HAP-1 (cell line): ENCODE data around the gene SPART.
"Not testable (repeated sequence)": the region's sequence is repeated elsewhere in the genome, so short reads cannot be mapped to it uniquely, and the experiment has no call there.

Experiments used
- DNase-seq, 2 experiments: peaks; one replicate each; pipeline ENCODE4 v3.0.0-alpha.2; 2016 to 2020; ENCODE audit warnings: low spot score in 2 of 2
- H3K27me3 ChIP-seq: fragments of 250-450 bp; sonication (Bioruptor Pico); 2 replicates; pipeline ENCODE4 v1.5.1; 2020; ENCODE audit warnings: low read depth, mild to moderate bottlenecking, moderate library complexity
- H3K36me3 ChIP-seq: fragments of 250-450 bp; sonication (Bioruptor Pico); replicated peaks from 2 replicates; pipeline ENCODE4 v1.5.1; 2020; ENCODE audit warnings: mild to moderate bottlenecking
- H3K4me1 ChIP-seq: fragments of 250-450 bp; sonication (Bioruptor Pico); 2 replicates; pipeline ENCODE4 v1.5.1; 2020; ENCODE audit warnings: mild to moderate bottlenecking
- H3K4me3 ChIP-seq: fragments of 250-450 bp; sonication (Bioruptor Pico); 2 replicates; pipeline ENCODE4 v1.5.1; 2020; ENCODE audit warnings: mild to moderate bottlenecking, moderate library complexity
- H3K9me3 ChIP-seq: fragments of 250-450 bp; sonication (Bioruptor Pico); 2 replicates; pipeline ENCODE4 v1.5.1; 2020; ENCODE audit warnings: mild to moderate bottlenecking, moderate library complexity
- in situ Hi-C: fragments of 300-500 bp; cut with MboI; formaldehyde crosslinking; loops from 3 replicates; pipeline ENCODE4 v1.14.3; 2020; ENCODE audit warnings: low sequenced_read_pairs, inconsistent platforms, mixed read lengths

Gene SPART

GRCh38 chr13:36344173-36344572, 2.0 kb downstream of the SPART start:
- Histone ChIP-seq H3K27me3 (no peaks in the 10 kb centered on the region), H3K36me3 (no peaks in the 10 kb centered on the region), H3K9me3 (no peaks in the 10 kb centered on the region), H3K4me1 (peaks cover 25% of the 10 kb centered on the region), H3K4me3 (peak overlapping the region; percentile 64)
- in situ Hi-C loops, result no loop called here
- DNase-seq, result peak; percentile 83 to 86

DNA sequence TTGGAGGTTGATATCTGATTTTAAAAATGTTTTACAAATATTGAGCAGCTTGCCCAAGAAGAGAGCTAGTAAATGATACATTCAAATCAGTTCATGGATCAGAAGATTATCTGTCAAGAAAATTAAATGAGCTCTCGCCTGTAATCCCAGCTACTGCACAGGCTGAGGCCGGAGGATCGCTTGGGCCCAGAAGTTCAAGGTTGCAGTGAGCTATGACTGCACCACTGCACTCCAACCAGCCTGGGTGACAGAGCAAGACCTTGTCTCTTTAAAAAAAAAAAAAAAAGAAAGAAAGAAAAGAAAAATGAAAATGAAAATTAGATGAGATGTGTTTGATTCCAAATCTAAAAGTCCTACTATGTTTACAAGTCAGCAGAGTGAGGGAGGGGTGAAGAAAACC, 2.4 kb downstream of the SPART start:
- peak overlapping the region; percentile 64 for H3K4me3 ChIP-seq
- H3K4me1 ChIP-seq, result peaks cover 25% of the 10 kb centered on the region
- DNase-seq, result peak in 1 of 2 experiments; percentile 50
- H3K9me3 ChIP-seq, result no peaks in the 10 kb centered on the region
- no peaks in the 10 kb centered on the region for H3K27me3 ChIP-seq
- in situ Hi-C loops, result no loop called here
- no peaks in the 10 kb centered on the region for H3K36me3 ChIP-seq

- H3K27me3 ChIP-seq, result no peaks in the 10 kb centered on the region
- H3K4me3 ChIP-seq, result no peak overlapping the region
- no peaks in the 10 kb centered on the region for H3K36me3 ChIP-seq
- no peaks in the 10 kb centered on the region for H3K9me3 ChIP-seq
- in situ Hi-C loops, result no loop called here
- DNase-seq, result peak; percentile 41 to 88
- peaks cover 25% of the 10 kb centered on the region for H3K4me1 ChIP-seq
These were observed 3.5 kb downstream of the SPART start for GRCh38 chr13:36342715-36343114.

- no peak overlapping the region for H3K4me3 ChIP-seq
- no peaks in the 10 kb centered on the region for H3K27me3 ChIP-seq
- no peaks in the 10 kb centered on the region for H3K9me3 ChIP-seq
- peaks cover 22% of the 10 kb centered on the region for H3K4me1 ChIP-seq
- no peak for DNase-seq
- in situ Hi-C loops, result no loop called here
- H3K36me3 ChIP-seq, result no peaks in the 10 kb centered on the region
These were observed 4.5 kb downstream of the SPART start for GRCh38 chr13:36341718-36342117.

DNA sequence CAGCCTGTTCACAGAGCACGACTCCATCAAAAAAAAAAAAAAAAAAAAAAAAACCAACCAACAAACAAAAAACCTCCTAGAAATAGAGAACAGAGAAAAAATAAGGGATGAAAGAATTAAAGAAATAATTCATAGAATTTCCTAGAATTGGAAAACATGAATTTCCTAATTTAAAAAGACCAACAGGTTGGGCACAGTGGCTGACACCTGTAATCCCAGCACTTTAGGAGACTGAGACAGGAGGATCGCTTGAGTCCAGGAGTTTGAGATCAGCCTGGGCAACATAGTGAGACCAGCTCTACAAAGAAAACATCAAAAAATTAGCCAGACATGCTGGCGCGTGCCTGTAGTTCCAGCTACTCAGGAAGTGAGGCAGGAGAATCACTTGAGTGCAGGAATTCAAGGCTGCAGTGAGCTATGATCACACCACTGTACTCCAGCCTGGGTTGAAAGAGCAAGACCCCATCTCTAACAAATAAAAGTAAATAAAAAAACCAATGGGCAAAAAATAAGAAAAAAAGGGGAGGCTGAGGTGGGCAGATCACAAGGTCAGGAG, 6.5 kb downstream of the SPART start:
- peaks cover 4% of the 10 kb centered on the region; the same call in 1 of the 2 replicates for H3K36me3 ChIP-seq
- DNase-seq, result no peak
- in situ Hi-C loops, result no loop called here

GRCh38 chr13:36337938-36338641, 8.1 kb downstream of the SPART start:
- H3K9me3 ChIP-seq, result no peaks in the 10 kb centered on the region
- in situ Hi-C loops, result no loop called here
- peaks cover 15% of the 10 kb centered on the region for H3K4me1 ChIP-seq
- H3K27me3 ChIP-seq, result no peaks in the 10 kb centered on the region
- peaks cover 4% of the 10 kb centered on the region; the same call in 1 of the 2 replicates for H3K36me3 ChIP-seq
- no peak for DNase-seq
- no peak overlapping the region for H3K4me3 ChIP-seq

More for the DNA sequence above, 6.5 kb downstream of the SPART start:
- Histone ChIP-seq H3K4me1 (peaks cover 22% of the 10 kb centered on the region), H3K27me3 (no peaks in the 10 kb centered on the region), H3K4me3 (no peak overlapping the region), H3K9me3 (no peaks in the 10 kb centered on the region)

GRCh38 chr13:36332986-36333385, 13.2 kb downstream of the SPART start:
- in situ Hi-C loops, result no loop called here
- DNase-seq, result no peak
- H3K9me3 ChIP-seq, result no peaks in the 10 kb centered on the region

DNA sequence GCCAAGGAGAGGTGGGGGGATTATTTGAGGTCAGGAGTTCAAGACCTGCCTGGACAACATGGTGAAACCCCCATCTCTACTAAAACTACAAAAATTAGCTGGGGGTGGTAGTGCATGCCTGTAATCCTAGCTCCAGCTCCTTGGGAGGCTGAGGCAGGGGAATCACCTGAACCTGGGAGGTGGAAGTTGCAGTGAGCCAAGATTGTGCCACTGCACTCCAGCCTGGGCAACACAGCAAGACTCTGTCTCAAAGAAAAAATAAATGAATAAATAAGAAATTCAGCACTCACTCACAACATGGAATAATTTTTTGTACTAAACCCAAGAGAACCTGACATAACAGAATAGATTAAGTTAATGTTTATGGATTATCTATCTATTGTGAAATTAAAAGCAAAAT, 13.9 kb downstream of the SPART start:
- in situ Hi-C loops, DNase-seq, H3K4me3 ChIP-seq, H3K4me1 ChIP-seq, H3K9me3 ChIP-seq, H3K27me3 ChIP-seq: not testable (repeated sequence)
- H3K36me3 ChIP-seq, result peaks cover 43% of the 10 kb centered on the region

More at GRCh38 chr13:36332986-36333385, 13.2 kb downstream of the SPART start:
- peaks cover 3% of the 10 kb centered on the region; the same call in 1 of the 2 replicates for H3K4me1 ChIP-seq
- no peak overlapping the region for H3K4me3 ChIP-seq
- H3K36me3 ChIP-seq, result peaks cover 38% of the 10 kb centered on the region
- H3K27me3 ChIP-seq, result no peaks in the 10 kb centered on the region

DNA sequence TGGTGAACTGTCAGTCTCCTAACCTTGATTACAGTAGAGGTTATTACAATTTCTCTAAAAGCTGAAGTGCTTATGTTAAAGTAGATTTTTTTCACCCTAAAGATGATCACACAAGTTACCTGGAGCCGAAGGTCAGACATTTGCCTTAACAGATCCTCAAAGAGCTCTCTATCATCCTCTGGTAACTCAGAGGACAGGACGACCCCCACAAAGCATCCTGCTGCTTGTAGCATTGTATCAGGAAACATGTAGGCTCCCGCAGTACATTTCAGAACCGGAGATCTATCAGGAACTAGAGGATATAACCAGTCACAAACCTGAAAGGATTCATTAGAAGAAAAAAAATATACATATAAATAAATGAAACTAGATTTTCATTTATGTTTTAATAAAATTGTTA, 14.9 kb downstream of the SPART start:
- no peak for DNase-seq
- H3K36me3 ChIP-seq, result peaks cover 48% of the 10 kb centered on the region
- in situ Hi-C loops, result no loop called here

DNA sequence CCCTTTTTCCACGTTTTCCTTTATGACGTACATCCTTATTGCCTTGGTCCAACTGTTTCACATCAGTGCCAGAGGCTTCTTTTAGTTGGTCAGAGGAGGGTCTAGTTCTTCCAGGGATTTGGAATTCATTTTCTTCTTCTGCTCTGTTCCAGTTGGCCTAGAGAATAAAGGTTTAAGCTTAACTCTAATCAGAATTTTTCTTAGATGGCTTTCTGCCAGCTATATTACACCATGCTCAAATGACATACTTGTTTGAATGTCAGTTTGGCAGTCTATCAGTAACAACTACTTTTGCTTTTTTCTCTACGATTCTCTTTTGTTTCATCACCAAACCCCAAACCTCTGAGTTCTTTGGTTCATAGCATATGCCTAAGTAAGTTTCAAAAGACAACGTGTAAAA, 16.8 kb downstream of the SPART start:
- Histone ChIP-seq H3K4me1 (peaks cover 3% of the 10 kb centered on the region; the same call in 1 of the 2 replicates), H3K4me3 (no peak overlapping the region), H3K36me3 (peaks cover 58% of the 10 kb centered on the region), H3K27me3 (no peaks in the 10 kb centered on the region), H3K9me3 (no peaks in the 10 kb centered on the region)
- no peak for DNase-seq
- in situ Hi-C loops, result no loop called here

More for the DNA sequence above, 14.9 kb downstream of the SPART start:
- Histone ChIP-seq H3K4me3 (no peak overlapping the region), H3K4me1 (peaks cover 3% of the 10 kb centered on the region; the same call in 1 of the 2 replicates), H3K9me3 (no peaks in the 10 kb centered on the region), H3K27me3 (no peaks in the 10 kb centered on the region)

DNA sequence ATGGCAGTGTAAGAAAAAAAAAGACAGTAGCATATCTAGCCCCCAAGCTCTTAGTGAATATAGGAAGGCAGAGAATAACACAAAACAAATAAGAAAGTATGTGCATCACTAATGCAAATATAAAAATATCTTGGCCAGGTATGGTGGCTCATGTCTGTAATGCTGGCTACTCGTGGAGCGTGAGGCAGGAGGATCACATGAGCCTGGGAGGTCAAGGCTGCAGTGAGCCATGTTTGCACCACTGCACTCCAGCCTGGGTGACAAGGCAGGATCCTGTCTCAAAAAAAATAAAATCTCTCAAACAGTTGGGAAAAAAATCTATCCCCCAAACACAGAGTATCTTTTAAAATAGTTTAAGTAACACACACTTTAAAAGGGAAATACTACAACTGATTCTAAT, 17.4 kb downstream of the SPART start:
- in situ Hi-C loops, result no loop called here

DNA sequence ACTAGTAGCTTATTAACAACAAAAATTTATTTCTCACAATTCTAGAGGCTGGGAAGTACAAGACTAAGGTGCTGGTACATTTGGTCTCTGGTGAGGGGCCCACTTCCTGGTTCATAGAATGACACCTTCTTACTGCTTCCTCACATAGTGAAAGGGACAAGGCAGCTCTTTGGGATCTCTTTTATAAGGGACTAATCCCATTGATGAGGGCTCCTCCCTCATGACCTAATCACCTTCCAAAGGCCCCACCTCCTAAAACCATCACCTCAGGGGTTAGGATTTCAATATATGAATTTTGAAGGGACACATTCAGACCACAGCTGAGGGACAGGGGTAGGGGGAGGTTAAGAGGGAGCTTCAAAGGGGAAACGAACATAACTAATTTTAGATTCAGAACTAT, 20.3 kb downstream of the SPART start:
- no peaks in the 10 kb centered on the region for H3K27me3 ChIP-seq
- no peak overlapping the region for H3K4me3 ChIP-seq
- H3K36me3 ChIP-seq, result peaks cover 79% of the 10 kb centered on the region
- in situ Hi-C loops, result no loop called here
- no peaks in the 10 kb centered on the region for H3K4me1 ChIP-seq
- DNase-seq, result no peak
- no peaks in the 10 kb centered on the region for H3K9me3 ChIP-seq

More for the DNA sequence above, 17.4 kb downstream of the SPART start:
- Histone ChIP-seq H3K9me3 (no peaks in the 10 kb centered on the region), H3K4me1 (peaks cover 3% of the 10 kb centered on the region; the same call in 1 of the 2 replicates), H3K36me3 (peaks cover 64% of the 10 kb centered on the region), H3K27me3 (no peaks in the 10 kb centered on the region), H3K4me3 (no peak overlapping the region)
- no peak for DNase-seq

DNA sequence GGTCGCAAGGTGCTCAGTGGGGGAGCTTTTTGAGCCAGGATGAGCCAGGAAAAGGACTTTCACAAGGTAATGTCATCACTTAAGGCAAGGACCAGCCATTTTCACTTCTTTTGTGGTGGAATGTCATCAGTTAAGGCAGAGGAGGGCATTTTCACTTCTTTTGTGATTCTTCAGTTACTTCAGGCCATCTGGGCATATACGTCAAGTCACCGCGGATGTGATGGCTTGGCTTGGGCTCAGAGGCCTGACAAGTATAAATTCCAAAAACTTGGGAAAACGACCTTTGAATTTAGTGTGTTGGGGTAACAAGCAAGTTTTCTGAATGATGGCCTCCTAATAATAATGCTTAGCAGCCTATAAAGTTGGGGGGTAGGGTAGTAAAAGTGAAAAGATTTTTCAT, 21.3 kb downstream of the SPART start:
- H3K9me3 ChIP-seq, H3K27me3 ChIP-seq, H3K4me3 ChIP-seq, in situ Hi-C loops, DNase-seq, H3K4me1 ChIP-seq: not testable (repeated sequence)
- peaks cover 68% of the 10 kb centered on the region for H3K36me3 ChIP-seq

DNA sequence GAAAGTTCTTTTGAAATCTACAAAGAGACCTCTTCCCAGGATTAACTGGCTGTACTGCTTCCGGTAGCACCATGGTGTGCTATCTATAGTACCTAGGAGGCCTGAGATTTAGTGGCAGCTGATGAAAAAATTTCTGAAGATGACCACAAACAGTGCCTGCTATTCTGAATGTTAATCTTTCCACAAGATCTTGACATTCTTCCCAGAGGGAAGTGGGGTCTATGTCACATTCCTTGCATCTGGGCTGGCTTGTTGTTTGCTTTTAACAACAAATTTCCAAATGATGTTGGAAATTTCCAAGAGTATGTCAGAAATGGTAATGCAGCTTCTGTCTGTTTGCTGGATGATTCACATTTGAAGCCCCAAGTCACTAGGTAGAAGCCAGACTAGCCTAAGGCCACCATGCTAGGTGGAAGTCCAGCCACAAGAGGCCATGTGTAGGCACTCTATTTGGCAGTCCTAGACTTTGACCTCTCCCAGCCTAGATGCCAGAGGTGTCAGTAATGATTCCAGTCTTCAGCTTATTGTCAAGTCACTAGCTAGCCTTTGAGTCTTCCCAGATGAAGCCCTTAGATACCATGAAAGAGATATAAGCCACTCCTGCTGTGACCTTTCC, 22.1 kb downstream of the SPART start:
- Histone ChIP-seq H3K9me3 (no peaks in the 10 kb centered on the region), H3K4me1 (no peaks in the 10 kb centered on the region), H3K36me3 (peaks cover 60% of the 10 kb centered on the region), H3K4me3 (no peak overlapping the region), H3K27me3 (no peaks in the 10 kb centered on the region)
- in situ Hi-C loops, result no loop called here
- no peak for DNase-seq
